Right lobe of liver (tissue), 4 donors: ENCODE measurements around the gene CAPN13.

Experiments
- CTCF ChIP-seq, 4 donors: fragments of 200-600 bp in 3 of 4; fragments of 450-650 bp in 1 of 4; IDR thresholded peaks; one replicate each; pipeline versions ENCODE4 v1.5.1 to v1.8.0; 2016 to 2022; ENCODE audit warnings: antibody characterized with exemption in 4 of 4, mild to moderate bottlenecking in 2 of 4
- POLR2A ChIP-seq: fragments of 450-650 bp; IDR thresholded peaks from one replicate; pipeline ENCODE4 v1.6.1; 2017; ENCODE audit warnings: antibody characterized with exemption, mild to moderate bottlenecking
- donor health status: DM: no; HTN: no; CAD: no.
- donor health status: DM: no; HTN: no; CAD: no.
- donor health status: DM: no; HTN: yes; CAD: no.

- TF ChIP-seq CTCF (IDR thresholded peaks at IDR 0.05) (no peak), POLR2A (no peak)
These were observed 9.7 kb downstream of the CAPN13 start for GRCh38 chr2:30797381-30798015.
